Epithelial cell of esophagus (primary cell): ENCODE results near the gene EXOC6B.
"Not testable (repeated sequence)": the region's sequence is repeated elsewhere in the genome, so short reads cannot be mapped to it uniquely, and the experiment has no call there.

Experiments
- DNase-seq: peaks from one replicate; pipeline ENCODE4 v3.0.0; 2010; ENCODE audit warnings: low read depth
- H3K4me3 ChIP-seq: 2 replicates; pipeline ENCODE4 v1.5.1; 2011; ENCODE audit warnings: mild to moderate bottlenecking, low read length, control low read depth
- CTCF ChIP-seq: IDR thresholded peaks from 2 replicates; pipeline ENCODE4 v1.5.1; 2011; ENCODE audit warnings: low read depth, mild to moderate bottlenecking, low read length, control low read depth, inconsistent platforms; ENCODE audit not compliant: insufficient read depth; ENCODE audit errors: missing control alignments

The EXOC6B gene

GRCh38 chr2:72570413-72570812 is 255.4 kb downstream of the EXOC6B start:
- H3K4me3 ChIP-seq = no peak overlapping the region
- no peak for TF ChIP-seq CTCF
- DNase-seq = no peak

GRCh38 chr2:72562451-72563153 is 263.2 kb downstream of the EXOC6B start:
- no peak for DNase-seq
- H3K4me3 ChIP-seq = no peak overlapping the region
- no peak for TF ChIP-seq CTCF

- H3K4me3 ChIP-seq = no peak overlapping the region
- DNase-seq = peak; percentile 32
- no peak for TF ChIP-seq CTCF
These were observed 264.1 kb downstream of the EXOC6B start for GRCh38 chr2:72561621-72562318.

GRCh38 chr2:72555943-72556342 is 269.9 kb downstream of the EXOC6B start:
- no peak overlapping the region for H3K4me3 ChIP-seq
- no peak for TF ChIP-seq CTCF
- DNase-seq = no peak

- DNase-seq, H3K4me3 ChIP-seq: not testable (repeated sequence)
These were observed 270.5 kb downstream of the EXOC6B start for GRCh38 chr2:72555363-72555762.

GRCh38 chr2:72554910-72555309 is 270.9 kb downstream of the EXOC6B start:
- not testable (repeated sequence) for H3K4me3 ChIP-seq, DNase-seq

GRCh38 chr2:72554381-72554780 is 271.5 kb downstream of the EXOC6B start:
- no peak overlapping the region for H3K4me3 ChIP-seq
- no peak for DNase-seq
- TF ChIP-seq CTCF = no peak
